Measurements from ENCODE around the gene PTPRJ. TPM values are rescaled to one million over a fixed set of nuclear protein-coding genes. Genes with fewer than 3 reads are reported as not detected.

The PTPRJ gene
- total RNA-seq (2016; rRNA removed; fragmentation: Illumina TruSeq; extraction: Trizol) (0.95 and 1.0 TPM in 2 replicates), polyA plus RNA-seq (2011; rRNA removed) (1.2 and 1.5 TPM in 2 replicates), polyA minus RNA-seq (2011; rRNA and poly(A)+ RNA removed; ENCODE audit: low replicate concordance) (1.9 and 21.7 TPM in 2 replicates), Bru-seq, nascent RNA (percentile 36 among the genes with signal in this experiment), BruChase-seq, experiment 1, labeled RNA remaining after a 6-hour chase (percentile 46 among the genes with signal in this experiment), BruChase-seq, experiment 2, labeled RNA remaining after a 2-hour chase (percentile 43 among the genes with signal in this experiment)
- total RNA-seq (2016; cell fraction: cytosol; rRNA removed; fragmentation: Illumina TruSeq; extraction: Trizol; ENCODE audit: low read depth): 0.61 and 0.79 TPM in 2 replicates
- 0.89 and 1.4 TPM in 2 replicates for total RNA-seq (2016; cell fraction: insoluble cytoplasmic fraction; rRNA removed; fragmentation: Illumina TruSeq; extraction: Trizol)
- 0.79 and 1.2 TPM in 2 replicates for total RNA-seq (2016; cell fraction: membrane; rRNA removed; fragmentation: Illumina TruSeq; extraction: Trizol)
- 1.9 TPM in 2 replicates for total RNA-seq (2016; cell fraction: nucleus; rRNA removed; fragmentation: Illumina TruSeq; extraction: Trizol)
- polyA plus RNA-seq (2011; cell fraction: cytosol; rRNA removed): 1.1 and 1.5 TPM in 2 replicates
- 1.1 and 1.8 TPM in 2 replicates for polyA plus RNA-seq (2011; cell fraction: nucleus; rRNA removed)
- 2.1 and 2.2 TPM in 2 replicates for polyA plus RNA-seq (2012)
- 0.49 and 0.50 TPM in 2 replicates for polyA plus RNA-seq (2016; cell fraction: cytosol; fragmentation: Illumina TruSeq; extraction: Trizol; ENCODE audit: low read depth)
- 0.56 and 0.70 TPM in 2 replicates for polyA plus RNA-seq (2016; cell fraction: insoluble cytoplasmic fraction; fragmentation: Illumina TruSeq; extraction: Trizol; ENCODE audit: low read depth)
- 0.86 and 1.2 TPM in 2 replicates for polyA plus RNA-seq (2016; cell fraction: membrane; fragmentation: Illumina TruSeq; extraction: Trizol; ENCODE audit: low read depth)
- 2.0 TPM in 2 replicates for polyA plus RNA-seq (2016; cell fraction: nucleus; fragmentation: Illumina TruSeq; extraction: Trizol; ENCODE audit: insufficient read depth, low read depth)
- polyA minus RNA-seq (2011; cell fraction: cytosol; rRNA and poly(A)+ RNA removed): 2.8 and 3.1 TPM in 2 replicates
- polyA minus RNA-seq (2011; cell fraction: nucleus; rRNA and poly(A)+ RNA removed): 2.7 and 3.6 TPM in 2 replicates
- long read RNA-seq, experiment 1, partial matches to known transcripts: 1 of 1 reads
- long read RNA-seq, experiment 1, other reads (novel, unspliced or antisense): 0 of 1 reads
- long read RNA-seq, experiment 2, partial matches to known transcripts: 1 of 3 reads
- long read RNA-seq, experiment 2, other reads (novel, unspliced or antisense): 2 of 3 reads

- intact Hi-C loops (cut with micrococcal nuclease; ENCODE audit: unreplicated experiment) (loop anchor here (5.0 kb wide), 2 partner anchors 43 to 127 kb away; no protein-coding TSS in a partner anchor), in situ Hi-C loops (cut with HindIII; ENCODE audit: extremely low pct_ligation_motif_present, low pct_unique_long_range_greater_than_20kb) (no loop called here)
- BruUV-seq (replicated peaks): no TSS peak
- peaks cover 34% of the 10 kb centered on the region for H3K4me1 ChIP-seq (ENCODE audit: insufficient read depth, low read length)
- no peak within 1 kb of the TSS for H2AFZ ChIP-seq (ENCODE audit: low read length)
- peak; percentile 54 for ATAC-seq
- H3K36me3 ChIP-seq (replicated peaks in 1 of 2; ENCODE audit: control insufficient read depth in 1 of 2, insufficient read depth in 2 of 2, low read length in 2 of 2): no peaks in the 10 kb centered on the region
- H3K9me3 ChIP-seq (ENCODE audit: low read length): no peaks in the 10 kb centered on the region
- H3K9ac ChIP-seq (ENCODE audit: insufficient read depth, low read depth, low read length): peak within 1 kb of the TSS; percentile 65
- H3K27me3 ChIP-seq (ENCODE audit: control insufficient read depth in 1 of 2, insufficient read depth in 2 of 2, low read length in 2 of 2): peaks cover 4 to 30% of the 10 kb centered on the region in 2 experiments
- no peak within 1 kb of the TSS for H3K27ac ChIP-seq (ENCODE audit: extremely low read length, insufficient read depth, low read length)
- H4K20me1 ChIP-seq (ENCODE audit: insufficient read depth, low read length): no peaks in the 10 kb centered on the region
- no peaks in the 10 kb centered on the region for H3K79me2 ChIP-seq (ENCODE audit: insufficient read depth, low read length)
- DNase-seq (ENCODE audit: low spot score): no peak
- FAIRE-seq: no peak
- POLR2A ChIA-PET: interaction anchor here (1.0 kb wide), 1 partner anchor 42 kb away, joined by 5 read pairs; no protein-coding TSS in a partner anchor
- H3K4me3 ChIP-seq (replicated peaks in 1 of 3; ENCODE audit: insufficient read depth in 1 of 3, low read depth in 2 of 3, low read length in 3 of 3): peak within 1 kb of the TSS; percentile 62 to 69 (median 63)
- CTCF ChIA-PET (ENCODE audit: low intra/inter-chr PET ratio, low total read pairs): no interaction called here
- peak within 1 kb of the TSS; percentile 72 for H3K4me2 ChIP-seq (ENCODE audit: low read depth, low read length)
- 0% methylated on average over 24 of the region's 111 CpGs for WGBS (ENCODE audit: low lambda C conversion rate)
- TF ChIP-seq SP4 (CRISPR knock-in tag; IDR thresholded peaks at IDR 0.05) (0 out of 2 replicates have a peak, but pooled peaks have one; percentile 14), ZSCAN25 (CRISPR knock-in tag; IDR thresholded peaks at IDR 0.05) (no peak), ZBTB34 (CRISPR knock-in tag; IDR thresholded peaks at IDR 0.05) (no peak), ZNF766 (CRISPR knock-in tag; IDR thresholded peaks at IDR 0.05; ENCODE audit: borderline replicate concordance) (no peak), HBP1 (CRISPR knock-in tag; IDR thresholded peaks at IDR 0.05; ENCODE audit: low read depth) (no peak), ZNF263 (CRISPR knock-in tag; IDR thresholded peaks at IDR 0.05) (no peak), HNRNPH1 (optimal IDR thresholded peaks at IDR 0.05; ENCODE audit: low read depth, low read length) (no peak), NCOA5 (CRISPR knock-in tag; IDR thresholded peaks at IDR 0.05) (no peak), ZFYVE20 (CRISPR knock-in tag; IDR thresholded peaks at IDR 0.05; ENCODE audit: borderline replicate concordance, low read depth) (no peak), KMT2B (CRISPR knock-in tag; IDR thresholded peaks at IDR 0.05) (no peak), ZNF329 (CRISPR knock-in tag; IDR thresholded peaks at IDR 0.05; ENCODE audit: low read depth) (no peak), GLI4 (CRISPR knock-in tag; IDR thresholded peaks at IDR 0.05; ENCODE audit: borderline replicate concordance) (no peak)
Observed at GRCh38 chr11:47980088-47980906, at the start of gene PTPRJ. TSS of gene PTPRJ (plus strand) at chr11:47980559. CDS start at chr11:47980913, 354 bp downstream.
